Astrocyte of the spinal cord (primary cell): Measurements from ENCODE around the gene CD200R1L.
A peak's percentile ranks its signal among the peaks of the same experiment; 100 is the strongest.

ENCODE experiments used
- DNase-seq: peaks from one replicate; pipeline ENCODE4 v3.0.0; 2011; ENCODE audit warnings: low read depth, low spot score
- H3K4me3 ChIP-seq: 2 replicates; pipeline ENCODE4 v1.5.1; 2011; ENCODE audit warnings: low read depth, mild to moderate bottlenecking, low read length, moderate library complexity
- in situ Hi-C: cut with HindIII; loops from 2 replicates; pipeline ENCODE4 v1.10.0; 2017; ENCODE audit warnings: low sequenced_read_pairs
- TF ChIP-seq, protein P1 (sequence below): IDR thresholded peaks from 2 replicates; pipeline ENCODE4 v1.5.1; 2012; ENCODE audit warnings: low read depth, mild to moderate bottlenecking, low read length, inconsistent platforms

The CD200R1L gene

GRCh38 chr3:112774293-112774926 is 72.3 kb downstream of the CD200R1L start:
- in situ Hi-C loops = no loop called here
- no peak overlapping the region for H3K4me3 ChIP-seq
- peak; percentile 78 for DNase-seq

GRCh38 chr3:112773864-112774263 is 72.8 kb downstream of the CD200R1L start:
- in situ Hi-C loops = no loop called here
- TF ChIP-seq, protein P1, sequence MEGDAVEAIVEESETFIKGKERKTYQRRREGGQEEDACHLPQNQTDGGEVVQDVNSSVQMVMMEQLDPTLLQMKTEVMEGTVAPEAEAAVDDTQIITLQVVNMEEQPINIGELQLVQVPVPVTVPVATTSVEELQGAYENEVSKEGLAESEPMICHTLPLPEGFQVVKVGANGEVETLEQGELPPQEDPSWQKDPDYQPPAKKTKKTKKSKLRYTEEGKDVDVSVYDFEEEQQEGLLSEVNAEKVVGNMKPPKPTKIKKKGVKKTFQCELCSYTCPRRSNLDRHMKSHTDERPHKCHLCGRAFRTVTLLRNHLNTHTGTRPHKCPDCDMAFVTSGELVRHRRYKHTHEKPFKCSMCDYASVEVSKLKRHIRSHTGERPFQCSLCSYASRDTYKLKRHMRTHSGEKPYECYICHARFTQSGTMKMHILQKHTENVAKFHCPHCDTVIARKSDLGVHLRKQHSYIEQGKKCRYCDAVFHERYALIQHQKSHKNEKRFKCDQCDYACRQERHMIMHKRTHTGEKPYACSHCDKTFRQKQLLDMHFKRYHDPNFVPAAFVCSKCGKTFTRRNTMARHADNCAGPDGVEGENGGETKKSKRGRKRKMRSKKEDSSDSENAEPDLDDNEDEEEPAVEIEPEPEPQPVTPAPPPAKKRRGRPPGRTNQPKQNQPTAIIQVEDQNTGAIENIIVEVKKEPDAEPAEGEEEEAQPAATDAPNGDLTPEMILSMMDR = no peak
- H3K4me3 ChIP-seq = no peak overlapping the region
- peak; percentile 46 for DNase-seq

More at GRCh38 chr3:112774293-112774926, 72.3 kb downstream of the CD200R1L start:
- TF ChIP-seq, protein P1 = no peak

DNA sequence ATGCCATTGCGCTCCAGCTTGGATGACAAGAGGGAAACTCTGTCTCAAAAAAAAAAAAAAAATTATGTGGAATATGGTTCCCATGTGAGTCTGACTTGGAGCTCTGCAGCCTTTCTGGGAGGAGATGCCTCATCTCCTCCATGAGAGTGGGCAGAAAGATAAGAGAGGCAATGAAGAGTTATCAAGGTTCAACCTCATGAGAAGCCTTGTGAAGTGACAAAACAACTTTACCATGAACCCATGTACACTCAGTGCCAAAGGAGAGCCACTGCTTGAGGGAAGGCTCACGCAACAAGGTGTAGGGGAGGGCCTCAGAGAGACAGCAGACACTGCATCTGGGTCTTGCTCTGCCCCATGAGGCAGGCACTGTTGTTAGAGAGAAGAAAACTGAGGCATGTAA is 75.7 kb downstream of the CD200R1L start:
- TF ChIP-seq, protein P1 = no peak
- DNase-seq = no peak
- no peak overlapping the region for H3K4me3 ChIP-seq
- in situ Hi-C loops = no loop called here

DNA sequence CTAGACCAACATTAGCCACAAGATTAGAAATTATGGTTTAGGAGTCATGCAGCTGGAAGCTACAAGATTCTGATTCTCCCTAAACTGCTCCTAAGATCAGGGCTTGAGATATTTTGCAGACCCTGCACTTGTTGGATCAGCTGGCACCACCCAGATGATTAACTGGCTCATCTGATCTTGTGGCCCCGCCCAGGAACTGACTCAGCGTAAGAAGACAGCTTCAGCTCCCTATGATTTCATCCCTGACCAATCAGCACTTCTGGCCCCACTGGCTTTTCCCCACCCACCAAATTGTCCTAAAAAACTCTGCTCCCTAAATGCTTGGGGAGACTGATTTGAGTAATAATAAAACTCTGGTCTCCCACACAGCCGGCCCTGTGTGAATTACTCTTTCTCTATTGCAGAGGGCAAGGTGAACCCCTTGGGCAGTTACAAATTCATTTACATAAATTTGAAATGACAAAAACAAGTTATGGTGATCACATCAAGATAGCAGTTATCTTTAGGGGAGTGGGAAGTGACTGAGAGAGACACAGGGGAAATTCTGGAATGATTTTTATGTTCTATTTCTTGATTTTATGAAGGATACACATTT is 76.5 kb downstream of the CD200R1L start:
- TF ChIP-seq, protein P1 = no peak
- DNase-seq = peak; percentile 53
- in situ Hi-C loops = no loop called here
- no peak overlapping the region for H3K4me3 ChIP-seq

DNA sequence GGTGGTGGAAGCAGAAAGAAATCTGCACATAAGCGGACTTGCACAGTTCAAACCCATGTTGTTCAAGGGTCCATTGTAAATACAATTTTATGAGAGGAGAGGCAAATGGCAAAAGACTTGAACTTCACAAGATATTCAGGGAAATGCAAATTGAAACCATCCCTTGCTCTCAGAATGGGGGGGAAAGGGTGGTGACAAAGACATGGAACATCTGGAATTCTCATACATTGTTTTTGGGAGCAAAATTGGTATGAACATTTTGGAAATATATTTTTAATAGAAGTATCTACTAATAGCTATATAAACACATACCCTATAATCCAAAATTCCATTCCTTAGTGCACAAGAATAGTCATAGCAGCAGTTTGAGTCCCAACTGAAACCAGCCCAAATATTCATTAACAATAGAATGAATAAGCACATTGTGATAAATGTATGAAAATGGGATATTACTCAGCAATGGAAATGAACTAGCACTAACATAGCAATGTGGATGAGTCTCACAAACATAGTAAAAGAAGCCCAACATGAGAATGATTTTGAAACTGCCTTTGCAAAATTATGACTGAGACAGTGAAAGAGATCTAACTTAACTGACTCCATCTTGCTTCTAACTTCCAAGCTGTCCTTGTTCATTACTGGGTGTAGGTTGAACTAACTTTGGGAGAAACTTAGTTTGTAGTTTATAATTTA is 77.2 kb downstream of the CD200R1L start:
- H3K4me3 ChIP-seq = no peak overlapping the region
- TF ChIP-seq, protein P1 = no peak
- in situ Hi-C loops = no loop called here
- DNase-seq = no peak

DNA sequence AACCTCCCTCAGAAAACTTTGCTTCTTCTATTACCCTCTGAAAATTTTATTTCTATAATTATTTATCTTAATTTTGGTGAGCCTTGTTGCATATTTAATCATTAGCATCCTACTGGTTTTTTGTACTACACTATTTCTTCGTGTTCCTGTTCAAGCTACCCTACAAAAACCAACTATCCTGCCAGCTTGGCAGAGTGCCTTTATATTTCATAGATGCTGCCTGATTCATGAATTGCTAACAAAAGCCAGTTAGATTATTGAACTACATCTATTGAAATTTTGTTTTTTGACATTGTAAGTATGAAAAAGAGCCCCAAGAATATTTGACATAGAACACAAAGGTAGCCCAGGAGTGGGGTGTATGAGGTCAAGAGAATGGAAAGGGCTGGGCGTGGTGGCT is 78.9 kb downstream of the CD200R1L start:
- TF ChIP-seq, protein P1 = no peak
- in situ Hi-C loops = no loop called here

More for the DNA sequence above, 78.9 kb downstream of the CD200R1L start:
- no peak overlapping the region for H3K4me3 ChIP-seq
- DNase-seq = no peak
